ENCODE data around the gene COL6A5. TPM values are rescaled to one million over a fixed set of nuclear protein-coding genes. Genes with fewer than 3 reads are reported as not detected.

COL6A5 gene
- total and polyA plus RNA-seq, 9 of the 15 experiments (the other 6 are each of a cell fraction or from before 2014, with no cell fraction given) = 1.5 to 9.7 (median 5.6) TPM

- Histone ChIP-seq H3K36me3 (ENCODE audit: control insufficient read depth, insufficient read depth, low read length) (no peaks in the 10 kb centered on the region; the same call in 2 of the 3 replicates), H3K4me3 (no peak overlapping the region), H3K9me1 (ENCODE audit: control insufficient read depth, insufficient read depth, low read length) (no peaks in the 10 kb centered on the region), H4K20me1 (replicated peaks; ENCODE audit: control insufficient read depth, insufficient read depth, low read length) (no peaks in the 10 kb centered on the region), H3K9me3 (replicated peaks; ENCODE audit: control insufficient read depth, insufficient read depth, low read depth, low read length) (no peaks in the 10 kb centered on the region), H2AFZ (ENCODE audit: low read depth, low read length) (no peak overlapping the region), H3K4me2 (ENCODE audit: insufficient read depth, low read length) (no peak overlapping the region), H3K9ac (ENCODE audit: insufficient read depth in 1 of 2, low read depth in 2 of 2, low read length in 2 of 2) (no peak overlapping the region), H3K4me1 (replicated peaks in 1 of 2; ENCODE audit: control insufficient read depth in 2 of 2, insufficient read depth in 2 of 2, low read length in 2 of 2) (peaks cover 0 to 7% of the 10 kb centered on the region in 2 experiments; a peak in 2 of 5 replicates), H3K27me3 (ENCODE audit: control insufficient read depth in 2 of 2, insufficient read depth in 2 of 2, low read length in 2 of 2) (no peaks in the 10 kb centered on the region), H3K27ac (ENCODE audit: extremely low read depth, low read depth, low read length) (no peak overlapping the region), H3K79me2 (ENCODE audit: control insufficient read depth, insufficient read depth, low read length) (no peaks in the 10 kb centered on the region)
- ChIA-PET POLR2A (no interaction called here), CTCF (ENCODE audit: low intra/inter-chr PET ratio) (no interaction called here)
- intact Hi-C loops (cut with micrococcal nuclease) = no loop called here
- TF ChIP-seq E2F3 (CRISPR knock-in tag; IDR thresholded peaks at IDR 0.05) = no peak
- no peak for TF ChIP-seq CHAMP1 (IDR thresholded peaks at IDR 0.05)
- TF ChIP-seq RB1 (IDR thresholded peaks at IDR 0.05; ENCODE audit: low read depth) = no peak
- TF ChIP-seq ZNF707 (CRISPR knock-in tag; conservative IDR thresholded peaks at IDR 0.05) = no peak
- TF ChIP-seq, protein P1, sequence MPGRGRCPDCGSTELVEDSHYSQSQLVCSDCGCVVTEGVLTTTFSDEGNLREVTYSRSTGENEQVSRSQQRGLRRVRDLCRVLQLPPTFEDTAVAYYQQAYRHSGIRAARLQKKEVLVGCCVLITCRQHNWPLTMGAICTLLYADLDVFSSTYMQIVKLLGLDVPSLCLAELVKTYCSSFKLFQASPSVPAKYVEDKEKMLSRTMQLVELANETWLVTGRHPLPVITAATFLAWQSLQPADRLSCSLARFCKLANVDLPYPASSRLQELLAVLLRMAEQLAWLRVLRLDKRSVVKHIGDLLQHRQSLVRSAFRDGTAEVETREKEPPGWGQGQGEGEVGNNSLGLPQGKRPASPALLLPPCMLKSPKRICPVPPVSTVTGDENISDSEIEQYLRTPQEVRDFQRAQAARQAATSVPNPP (IDR thresholded peaks at IDR 0.05; ENCODE audit: borderline replicate concordance, insufficient read depth, insufficient read length) = no peak
- TF ChIP-seq PHF20 (IDR thresholded peaks at IDR 0.05; ENCODE audit: partially characterized antibody) = no peak
- TF ChIP-seq ZNF165 (CRISPR knock-in tag; IDR thresholded peaks at IDR 0.05; ENCODE audit: borderline replicate concordance) = no peak
- no peak for TF ChIP-seq ZNF232 (CRISPR knock-in tag; IDR thresholded peaks at IDR 0.05)
- no peak for DNase-seq (ENCODE audit: extremely low read depth in 1 of 4, low spot score in 3 of 4)
- FAIRE-seq = no peak
- BruUV-seq (replicated peaks) = no TSS peak
- ATAC-seq = no peak
- in situ Hi-C loops (cut with MboI) = no loop called here
Observed at GRCh38 chr3:130459944-130460343, 114.5 kb downstream of the COL6A5 start.

All from K562 (cell line).